Neural progenitor cell (in vitro differentiated cells): ENCODE measurements around the gene TOR4A. TPM values are rescaled to one million over a fixed set of nuclear protein-coding genes. Genes with fewer than 3 reads are reported as not detected.

ENCODE experiments used
- DNase-seq: peaks from one replicate; pipeline ENCODE4 v3.0.0-alpha.2; 2016; ENCODE audit warnings: low spot score
- H2AFZ ChIP-seq: fragments of 200-600 bp; sonication (generic); replicated peaks from 2 replicates; pipeline ENCODE4 v1.6.1; 2016; ENCODE audit warnings: antibody characterized with exemption
- H3F3A ChIP-seq: fragments of 200-600 bp; sonication (generic); 2 replicates; pipeline ENCODE4 v1.6.1; 2016; ENCODE audit warnings: antibody characterized with exemption, low read depth
- H3K27ac ChIP-seq: fragments of 200-600 bp; sonication (generic); 2 replicates; pipeline ENCODE4 v1.5.1; 2016; ENCODE audit warnings: mild to moderate bottlenecking
- H3K27me3 ChIP-seq: fragments of 200-600 bp; sonication (generic); 2 replicates; pipeline ENCODE4 v1.6.1; 2016; ENCODE audit warnings: mild to moderate bottlenecking, moderate library complexity
- H3K36me3 ChIP-seq: fragments of 200-600 bp; sonication (generic); 2 replicates; pipeline ENCODE4 v1.5.1; 2016
- H3K4me1 ChIP-seq: fragments of 200-600 bp; sonication (generic); 2 replicates; pipeline ENCODE4 v1.6.1; 2016; ENCODE audit warnings: mixed run types
- H3K4me2 ChIP-seq: fragments of 200-600 bp; sonication (generic); 2 replicates; pipeline ENCODE4 v1.6.1; 2016
- H3K4me3 ChIP-seq: fragments of 200-600 bp; sonication (generic); 2 replicates; pipeline ENCODE4 v1.5.1; 2016
- H3K79me2 ChIP-seq: fragments of 200-600 bp; sonication (generic); 2 replicates; pipeline ENCODE4 v1.6.1; 2016; ENCODE audit warnings: low read depth
- H3K9ac ChIP-seq: fragments of 200-600 bp; sonication (generic); 2 replicates; pipeline ENCODE4 v1.6.1; 2016
- H3K9me3 ChIP-seq: fragments of 200-600 bp; sonication (generic); 2 replicates; pipeline ENCODE4 v1.5.1; 2016; ENCODE audit warnings: low read depth
- H4K20me1 ChIP-seq: fragments of 200-600 bp; sonication (generic); 2 replicates; pipeline ENCODE4 v1.6.1; 2016; ENCODE audit warnings: low read depth
- H3K27ac Mint-ChIP-seq: 3 replicates; pipeline ENCODE4 v1.8.0; 2021; ENCODE audit warnings: mixed read lengths
- H3K27me3 Mint-ChIP-seq: 2 replicates; pipeline ENCODE4 v1.8.0; 2022; ENCODE audit warnings: low read depth, mild to moderate bottlenecking, inconsistent platforms, moderate library complexity, mixed read lengths; ENCODE audit not compliant: insufficient read depth
- H3K36me3 Mint-ChIP-seq: 3 replicates; pipeline ENCODE4 v1.8.0; 2021; ENCODE audit warnings: mixed read lengths
- H3K4me1 Mint-ChIP-seq: 3 replicates; pipeline ENCODE4 v1.8.0; 2021; ENCODE audit warnings: mixed read lengths
- H3K4me3 Mint-ChIP-seq: 3 replicates; pipeline ENCODE4 v1.8.0; 2021; ENCODE audit warnings: mild to moderate bottlenecking, moderate library complexity, mixed read lengths
- H3K9me3 Mint-ChIP-seq: 3 replicates; pipeline ENCODE4 v1.8.0; 2020; ENCODE audit warnings: mixed read lengths
- EZH2 ChIP-seq: fragments of 200-600 bp; sonication (generic); IDR thresholded peaks from 2 replicates; pipeline ENCODE4 v1.6.1; 2017; ENCODE audit warnings: antibody characterized with exemption, mild to moderate bottlenecking, moderate library complexity
- EZH2phosphoT487 ChIP-seq: fragments of 200-600 bp; sonication (generic); IDR thresholded peaks from 2 replicates; pipeline ENCODE4 v1.6.1; 2017; ENCODE audit warnings: antibody characterized with exemption
- total RNA-seq: library from RNA; depleted of rRNA; stranded (reverse); fragments of >200 nt; gene quantifications from 2 replicates; pipeline ENCODE4 v1.2.3, GENCODE V29; 2015; ENCODE audit warnings: low replicate concordance
- TF ChIP-seq, protein P1 (sequence below): fragments of 200-600 bp; sonication (generic); IDR thresholded peaks from 2 replicates; pipeline ENCODE4 v1.5.1; 2017; ENCODE audit warnings: antibody characterized with exemption, mild to moderate bottlenecking

The TOR4A gene
- total RNA-seq, 1 donor from 2014 or later: 0.39 TPM

DNA sequence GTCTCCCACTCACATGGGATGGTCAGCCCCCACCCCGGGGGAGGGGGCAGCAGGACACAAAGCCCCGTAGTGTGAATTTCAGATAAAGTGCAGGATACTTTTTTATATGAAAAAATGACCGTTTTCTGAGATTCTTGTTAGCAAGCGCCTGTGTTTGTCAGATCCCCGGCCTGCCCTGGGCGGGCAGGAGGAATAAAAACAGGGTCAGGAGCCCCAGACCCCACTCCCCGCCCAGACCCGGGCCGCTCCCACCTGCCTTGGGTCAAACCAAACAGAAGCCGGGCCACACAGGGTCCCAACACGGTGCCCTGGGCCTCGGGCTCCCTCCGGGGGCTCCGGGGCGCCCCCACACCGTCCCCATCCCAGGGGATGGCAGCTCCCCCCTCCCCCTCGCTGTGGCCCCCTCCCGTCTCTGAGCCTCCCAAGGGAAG, 38.1 kb downstream of the TOR4A start:
- Histone ChIP-seq H3K27me3 (no peaks in the 10 kb centered on the region), H3K4me2 (peak overlapping the region; percentile 69), H3K9me3 (no peaks in the 10 kb centered on the region), H3K4me1 (peaks cover 34% of the 10 kb centered on the region), H3K9ac (no peak overlapping the region), H3K27ac (no peak overlapping the region), H3K79me2 (no peaks in the 10 kb centered on the region), H3F3A (peaks cover 30% of the 10 kb centered on the region), H3K4me3 (peak overlapping the region; percentile 14), H2AFZ (no peak overlapping the region), H3K36me3 (no peaks in the 10 kb centered on the region), H4K20me1 (no peaks in the 10 kb centered on the region)
- Mint-ChIP-seq H3K36me3 (no peaks in the 10 kb centered on the region), H3K4me3 (no peak overlapping the region), H3K4me1 (peaks cover 23% of the 10 kb centered on the region), H3K27ac (no peak overlapping the region), H3K9me3 (no peaks in the 10 kb centered on the region), H3K27me3 (no peaks in the 10 kb centered on the region)
- TF ChIP-seq EZH2: no peak
- no peak for TF ChIP-seq EZH2phosphoT487
- TF ChIP-seq, protein P1, sequence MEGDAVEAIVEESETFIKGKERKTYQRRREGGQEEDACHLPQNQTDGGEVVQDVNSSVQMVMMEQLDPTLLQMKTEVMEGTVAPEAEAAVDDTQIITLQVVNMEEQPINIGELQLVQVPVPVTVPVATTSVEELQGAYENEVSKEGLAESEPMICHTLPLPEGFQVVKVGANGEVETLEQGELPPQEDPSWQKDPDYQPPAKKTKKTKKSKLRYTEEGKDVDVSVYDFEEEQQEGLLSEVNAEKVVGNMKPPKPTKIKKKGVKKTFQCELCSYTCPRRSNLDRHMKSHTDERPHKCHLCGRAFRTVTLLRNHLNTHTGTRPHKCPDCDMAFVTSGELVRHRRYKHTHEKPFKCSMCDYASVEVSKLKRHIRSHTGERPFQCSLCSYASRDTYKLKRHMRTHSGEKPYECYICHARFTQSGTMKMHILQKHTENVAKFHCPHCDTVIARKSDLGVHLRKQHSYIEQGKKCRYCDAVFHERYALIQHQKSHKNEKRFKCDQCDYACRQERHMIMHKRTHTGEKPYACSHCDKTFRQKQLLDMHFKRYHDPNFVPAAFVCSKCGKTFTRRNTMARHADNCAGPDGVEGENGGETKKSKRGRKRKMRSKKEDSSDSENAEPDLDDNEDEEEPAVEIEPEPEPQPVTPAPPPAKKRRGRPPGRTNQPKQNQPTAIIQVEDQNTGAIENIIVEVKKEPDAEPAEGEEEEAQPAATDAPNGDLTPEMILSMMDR: no peak
- no peak for DNase-seq

DNA sequence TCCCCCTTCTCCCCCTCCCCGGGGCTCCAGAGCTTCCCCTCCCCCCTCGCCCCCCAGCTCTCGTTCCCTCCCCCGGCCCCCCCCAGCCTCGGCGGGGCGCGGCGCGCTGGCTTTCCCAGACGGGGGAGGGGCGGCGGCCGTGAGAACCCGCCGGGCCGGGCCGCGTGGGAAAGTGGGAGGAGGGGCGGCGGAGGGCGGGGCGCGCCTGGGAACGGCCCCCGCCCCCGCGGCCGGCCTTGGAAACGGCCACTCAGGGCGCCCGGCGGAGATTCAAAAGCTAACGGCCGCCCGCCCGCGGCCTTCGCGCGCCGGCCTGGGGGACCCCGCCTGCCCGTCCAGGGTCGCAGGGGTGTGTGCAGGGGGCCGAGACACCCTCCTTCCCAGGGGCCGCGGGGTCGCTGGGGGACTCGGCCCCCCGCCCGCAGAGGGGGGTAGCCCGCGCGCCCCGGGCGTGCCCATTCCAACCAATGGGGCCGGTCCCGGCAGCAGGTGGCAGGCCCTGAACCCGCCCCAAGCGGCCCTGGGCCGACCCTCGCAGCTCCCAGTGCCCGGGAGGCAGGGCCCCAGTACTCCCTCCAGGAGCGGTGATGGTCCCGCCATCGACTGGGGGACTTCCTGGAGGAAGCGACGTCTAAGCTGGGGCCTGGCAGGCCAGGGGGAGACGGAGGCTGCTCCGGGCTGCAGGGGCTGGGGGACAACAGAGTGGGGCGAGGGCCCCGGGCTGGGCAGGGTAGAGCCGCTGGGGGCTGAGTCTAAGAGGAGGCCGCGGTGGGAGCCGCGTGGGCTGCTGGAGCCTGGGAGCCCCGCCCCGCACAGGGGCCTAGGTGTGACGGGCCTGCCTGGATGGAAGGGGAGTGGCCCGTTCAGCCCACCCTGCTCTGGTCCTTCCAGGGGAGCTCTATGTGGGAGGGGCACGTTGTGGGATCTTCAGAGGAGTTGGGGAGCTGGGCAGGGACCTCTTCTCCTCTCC, 38.8 kb downstream of the TOR4A start:
- peak; percentile 81 for DNase-seq
- H3K36me3 Mint-ChIP-seq: no peaks in the 10 kb centered on the region
- peak overlapping the region; percentile 55 for H3K4me3 Mint-ChIP-seq
- Histone ChIP-seq H2AFZ (peak overlapping the region; percentile 73), H3K4me3 (peak overlapping the region; percentile 14), H3K4me2 (peak overlapping the region; percentile 69), H3K4me1 (peaks cover 38% of the 10 kb centered on the region), H3K79me2 (no peaks in the 10 kb centered on the region), H3K9me3 (no peaks in the 10 kb centered on the region), H3K27ac (no peak overlapping the region), H4K20me1 (no peaks in the 10 kb centered on the region), H3K36me3 (no peaks in the 10 kb centered on the region), H3F3A (peaks cover 30% of the 10 kb centered on the region), H3K27me3 (no peaks in the 10 kb centered on the region), H3K9ac (no peak overlapping the region)
- no peaks in the 10 kb centered on the region for H3K27me3 Mint-ChIP-seq
- no peaks in the 10 kb centered on the region for H3K9me3 Mint-ChIP-seq
- H3K4me1 Mint-ChIP-seq: peaks cover 24% of the 10 kb centered on the region
- TF ChIP-seq EZH2 (no peak), EZH2phosphoT487 (no peak)
- TF ChIP-seq, protein P1: no peak
- peak overlapping the region; percentile 78 for H3K27ac Mint-ChIP-seq

- peaks cover 30% of the 10 kb centered on the region for H3F3A ChIP-seq
- Mint-ChIP-seq H3K27me3 (peaks cover 3% of the 10 kb centered on the region), H3K9me3 (peaks cover 3% of the 10 kb centered on the region), H3K27ac (peak overlapping the region; percentile 78), H3K4me1 (peaks cover 27% of the 10 kb centered on the region), H3K4me3 (peak overlapping the region; percentile 55), H3K36me3 (peaks cover 2% of the 10 kb centered on the region)
- H3K4me2 ChIP-seq: peak overlapping the region; percentile 69
- no peak for TF ChIP-seq EZH2
- no peak for TF ChIP-seq EZH2phosphoT487
- TF ChIP-seq, protein P1: no peak
- H3K9me3 ChIP-seq: no peaks in the 10 kb centered on the region
- H4K20me1 ChIP-seq: no peaks in the 10 kb centered on the region
- H3K4me1 ChIP-seq: peaks cover 38% of the 10 kb centered on the region
- no peaks in the 10 kb centered on the region for H3K27me3 ChIP-seq
- no peak overlapping the region for H3K4me3 ChIP-seq
- no peak overlapping the region for H3K9ac ChIP-seq
- H3K79me2 ChIP-seq: no peaks in the 10 kb centered on the region
- peak; percentile 9 for DNase-seq
- no peak overlapping the region for H3K27ac ChIP-seq
- H2AFZ ChIP-seq: no peak overlapping the region
- no peaks in the 10 kb centered on the region for H3K36me3 ChIP-seq
These were observed 39.6 kb downstream of the TOR4A start for GRCh38 chr9:137317021-137317717.
